K562 (cell line): Measurements from ENCODE around the gene EHBP1L1. TPM values are rescaled to one million over a fixed set of nuclear protein-coding genes. Genes with fewer than 3 reads are reported as not detected.
A peak's percentile ranks its signal among the peaks of the same experiment; 100 is the strongest.

ENCODE experiments used
- ATF7 ChIP-seq: fragments of 450-650 bp; IDR thresholded peaks from 2 replicates; pipeline ENCODE4 v1.7.1; 2014; ENCODE audit warnings: mild to moderate bottlenecking, moderate library complexity
- CREM ChIP-seq: IDR thresholded peaks from 2 replicates; pipeline ENCODE4 v1.6.1; 2014; ENCODE audit warnings: antibody characterized with exemption, low read depth
- EGR1 ChIP-seq: fragments of 450-650 bp; conservative IDR thresholded peaks from 2 replicates; pipeline ENCODE4 v1.6.1; 2017; ENCODE audit warnings: mild to moderate bottlenecking
- ETV5 ChIP-seq: sonication (generic); formaldehyde crosslinking; IDR thresholded peaks from 2 replicates; pipeline ENCODE4 v1.4.0; 2020; ENCODE audit warnings: low read depth, mild to moderate bottlenecking, missing genetic modification reagents
- HCFC1 ChIP-seq: IDR thresholded peaks from 2 replicates; pipeline ENCODE4 v1.6.1; 2012; ENCODE audit warnings: low read depth, low read length, improper control_type of control experiment
- HLTF ChIP-seq: fragments of 450-650 bp; IDR thresholded peaks from 2 replicates; pipeline ENCODE4 v1.6.1; 2016
- PHF8 ChIP-seq: fragments of 200-600 bp; sonication (generic); IDR thresholded peaks from 2 replicates; pipeline ENCODE4 v1.6.1; 2012; ENCODE audit warnings: mixed run types, mild to moderate bottlenecking, inconsistent platforms, low read length, moderate library complexity, borderline replicate concordance
- RAD21 ChIP-seq, 2 experiments: fragments of 250-450 bp in 1 of 2; fragments of 450-650 bp in 1 of 2; sonication (Bioruptor Pico) in 1 of 2; formaldehyde crosslinking in 1 of 2; IDR thresholded peaks in 1 of 2; conservative IDR thresholded peaks in 1 of 2; 2 replicates each; pipeline versions ENCODE4 v1.4.0 to v1.8.0; 2020 to 2022; ENCODE audit warnings: mild to moderate bottlenecking in 2 of 2, moderate library complexity in 1 of 2
- RBM22 ChIP-seq: fragments of 200-400 bp; formaldehyde crosslinking; IDR thresholded peaks from 2 replicates; pipeline ENCODE4 v1.6.1; 2018; ENCODE audit warnings: low read length, low read depth; ENCODE audit not compliant: poor library complexity, severe bottlenecking
- SMAD4 ChIP-seq: fragments of 250-450 bp; sonication (Bioruptor Pico); conservative IDR thresholded peaks from 2 replicates; pipeline ENCODE4 v1.8.0; 2021; ENCODE audit warnings: inconsistent platforms, mild to moderate bottlenecking, moderate library complexity
- SP1 ChIP-seq: sonication (generic); formaldehyde crosslinking; IDR thresholded peaks from 2 replicates; pipeline ENCODE4 v1.8.1; 2022; ENCODE audit warnings: mild to moderate bottlenecking, missing genetic modification reagents
- SRF ChIP-seq, 2 experiments: fragments of 250-450, 450-650 bp in 1 of 2; sonication (Bioruptor Pico) in 1 of 2; sonication (generic) in 1 of 2; formaldehyde crosslinking; IDR thresholded peaks; 2 replicates each; pipeline versions ENCODE4 v1.5.0 to v1.5.1; 2020 to 2022; ENCODE audit warnings: mild to moderate bottlenecking in 1 of 2, missing genetic modification reagents in 1 of 2
- TCF7 ChIP-seq: sonication (generic); IDR thresholded peaks from 2 replicates; pipeline ENCODE4 v1.6.1; 2016; ENCODE audit warnings: antibody characterized with exemption, borderline replicate concordance
- ZBTB9 ChIP-seq: fragments of 450-650 bp; formaldehyde crosslinking; IDR thresholded peaks from 2 replicates; pipeline ENCODE4 v1.4.0; 2020; ENCODE audit warnings: mild to moderate bottlenecking, moderate library complexity
- ZNF124 ChIP-seq: sonication (generic); formaldehyde crosslinking; IDR thresholded peaks from 2 replicates; pipeline ENCODE4 v1.8.1; 2022; ENCODE audit warnings: missing genetic modification reagents
- ZNF778 ChIP-seq: fragments of 450-650 bp; formaldehyde crosslinking; IDR thresholded peaks from 2 replicates; pipeline ENCODE4 v1.4.0; 2020; ENCODE audit warnings: mild to moderate bottlenecking, moderate library complexity
- polyA plus RNA-seq, 8 experiments: library from polyadenylated mRNA; depleted of rRNA in 4 of 8; stranded (reverse) in 5 of 8; unstranded in 3 of 8; fragments of >200 nt; fragmentation: Nextera tagmentation in 2 of 8; fragmentation: Illumina TruSeq in 1 of 8; extraction: Ambion mirVana in 2 of 8; extraction: Trizol in 1 of 8; gene quantifications; 2 replicates each; pipeline versions ENCODE4 v1.2.1 to v1.2.3, GENCODE V29; 2011 to 2014; ENCODE audit warnings: inconsistent platforms in 1 of 8, missing spikeins in 1 of 8
- total RNA-seq, 7 experiments: library from RNA; depleted of rRNA in 6 of 7; stranded (reverse); fragments of >200 nt in 6 of 7; fragmentation: Illumina TruSeq in 2 of 7; extraction: Trizol in 2 of 7; gene quantifications; 2 replicates each; pipeline versions ENCODE4 v1.2.1 to v1.2.3, GENCODE V29; 2011 to 2021; ENCODE audit warnings: low replicate concordance in 1 of 7
- TF ChIP-seq, protein P1 (sequence below): sonication (generic); formaldehyde crosslinking; IDR thresholded peaks from 2 replicates; pipeline ENCODE4 v1.8.0; 2022; ENCODE audit warnings: mild to moderate bottlenecking, missing genetic modification reagents

Gene EHBP1L1
- total and polyA plus RNA-seq, 9 of the 15 experiments (the other 6 are each of a cell fraction or from before 2014, with no cell fraction given) = 0.03 to 87.1 (median 26.3) TPM

GRCh38 chr11:65558002-65558929 lies 17.6 kb upstream of the EHBP1L1 start, which contains the start of gene LTBP3 (continued):
- TF ChIP-seq ZBTB9 (0 out of 2 replicates have a peak, but pooled peaks have one; percentile 8), ZNF778 (CRISPR knock-in tag) (no peak), CREM (peak; percentile 18; the same call in 1 of the 2 replicates), ATF7 (0 out of 2 replicates have a peak, but pooled peaks have one; percentile 6), RAD21 (CRISPR knock-in tag; conservative IDR thresholded peaks at IDR 0.05 in 1 of 2, IDR thresholded peaks at IDR 0.05 in 1 of 2) (no peak), ZNF124 (CRISPR knock-in tag) (no peak), RBM22 (no peak), ETV5 (CRISPR knock-in tag) (no peak), SRF (CRISPR knock-in tag; IDR thresholded peaks at IDR 0.05) (no peak), TCF7 (no peak), HLTF (no peak), HCFC1 (no peak; the same call in 1 of the 2 replicates), SP1 (CRISPR knock-in tag) (peak; percentile 29; the same call in 1 of the 2 replicates), EGR1 (peak; percentile 29; the same call in 1 of the 2 replicates), PHF8 (peak; percentile 45; the same call in 1 of the 2 replicates), SMAD4 (CRISPR knock-in tag) (peak; percentile 59; the same call in 1 of the 2 replicates)
- TF ChIP-seq, protein P1, sequence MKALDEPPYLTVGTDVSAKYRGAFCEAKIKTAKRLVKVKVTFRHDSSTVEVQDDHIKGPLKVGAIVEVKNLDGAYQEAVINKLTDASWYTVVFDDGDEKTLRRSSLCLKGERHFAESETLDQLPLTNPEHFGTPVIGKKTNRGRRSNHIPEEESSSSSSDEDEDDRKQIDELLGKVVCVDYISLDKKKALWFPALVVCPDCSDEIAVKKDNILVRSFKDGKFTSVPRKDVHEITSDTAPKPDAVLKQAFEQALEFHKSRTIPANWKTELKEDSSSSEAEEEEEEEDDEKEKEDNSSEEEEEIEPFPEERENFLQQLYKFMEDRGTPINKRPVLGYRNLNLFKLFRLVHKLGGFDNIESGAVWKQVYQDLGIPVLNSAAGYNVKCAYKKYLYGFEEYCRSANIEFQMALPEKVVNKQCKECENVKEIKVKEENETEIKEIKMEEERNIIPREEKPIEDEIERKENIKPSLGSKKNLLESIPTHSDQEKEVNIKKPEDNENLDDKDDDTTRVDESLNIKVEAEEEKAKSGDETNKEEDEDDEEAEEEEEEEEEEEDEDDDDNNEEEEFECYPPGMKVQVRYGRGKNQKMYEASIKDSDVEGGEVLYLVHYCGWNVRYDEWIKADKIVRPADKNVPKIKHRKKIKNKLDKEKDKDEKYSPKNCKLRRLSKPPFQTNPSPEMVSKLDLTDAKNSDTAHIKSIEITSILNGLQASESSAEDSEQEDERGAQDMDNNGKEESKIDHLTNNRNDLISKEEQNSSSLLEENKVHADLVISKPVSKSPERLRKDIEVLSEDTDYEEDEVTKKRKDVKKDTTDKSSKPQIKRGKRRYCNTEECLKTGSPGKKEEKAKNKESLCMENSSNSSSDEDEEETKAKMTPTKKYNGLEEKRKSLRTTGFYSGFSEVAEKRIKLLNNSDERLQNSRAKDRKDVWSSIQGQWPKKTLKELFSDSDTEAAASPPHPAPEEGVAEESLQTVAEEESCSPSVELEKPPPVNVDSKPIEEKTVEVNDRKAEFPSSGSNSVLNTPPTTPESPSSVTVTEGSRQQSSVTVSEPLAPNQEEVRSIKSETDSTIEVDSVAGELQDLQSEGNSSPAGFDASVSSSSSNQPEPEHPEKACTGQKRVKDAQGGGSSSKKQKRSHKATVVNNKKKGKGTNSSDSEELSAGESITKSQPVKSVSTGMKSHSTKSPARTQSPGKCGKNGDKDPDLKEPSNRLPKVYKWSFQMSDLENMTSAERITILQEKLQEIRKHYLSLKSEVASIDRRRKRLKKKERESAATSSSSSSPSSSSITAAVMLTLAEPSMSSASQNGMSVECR (CRISPR knock-in tag) = no peak
